Astrocyte (in vitro differentiated cells and primary cell): ENCODE data around the gene KLK2.

Experiments
- CTCF ChIP-seq: IDR thresholded peaks from 2 replicates; pipeline ENCODE4 v1.5.1; 2011; ENCODE audit warnings: low read depth, mild to moderate bottlenecking, inconsistent platforms, low read length, moderate library complexity; ENCODE audit not compliant: insufficient read depth
- EZH2 ChIP-seq: IDR thresholded peaks from 2 replicates; pipeline ENCODE4 v1.6.1; 2012; ENCODE audit warnings: mild to moderate bottlenecking, low read length, inconsistent platforms; ENCODE audit not compliant: insufficient read depth

- TF ChIP-seq CTCF (no peak), EZH2 (no peak)
These were observed 29.4 kb downstream of the KLK2 start for GRCh38 chr19:50902640-50903039.
